ENCODE measurements around the gene GRIA4.

GRIA4 gene

DNA sequence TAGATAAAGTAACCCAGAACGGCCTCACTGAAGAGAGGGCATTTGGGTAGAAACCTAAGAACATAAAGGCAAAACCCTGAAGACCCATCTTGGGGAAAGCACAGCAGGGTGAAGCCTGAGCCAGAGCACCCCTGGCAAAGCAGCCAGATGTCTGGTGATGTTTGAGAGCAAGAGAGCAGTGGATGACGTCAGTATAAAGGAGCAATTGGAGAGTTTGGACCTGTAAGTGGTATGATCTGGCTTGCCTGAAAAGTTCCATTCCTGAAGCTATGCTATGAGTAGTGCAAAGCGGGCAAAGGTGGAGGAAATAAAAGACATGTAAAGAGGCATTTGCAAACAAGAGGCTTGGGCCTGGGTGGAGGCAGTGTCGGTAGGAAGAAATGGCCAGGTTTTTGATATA lies 244.4 kb downstream of the GRIA4 start:
- Histone ChIP-seq H3K4me3 (ENCODE audit: low read length) (no peak overlapping the region), H3K27me3 (ENCODE audit: control insufficient read depth, insufficient read depth, low read length) (no peaks in the 10 kb centered on the region), H3K4me1 (ENCODE audit: control insufficient read depth, insufficient read depth, low read length) (no peaks in the 10 kb centered on the region), H3K36me3 (ENCODE audit: control insufficient read depth, insufficient read depth, low read length) (no peaks in the 10 kb centered on the region), H3K9me3 (ENCODE audit: control insufficient read depth, low read length) (no peaks in the 10 kb centered on the region), H3K9ac (ENCODE audit: low read length) (no peak overlapping the region)

- Histone ChIP-seq H3K9me3 (ENCODE audit: control insufficient read depth, low read length) (no peaks in the 10 kb centered on the region), H3K27me3 (ENCODE audit: control insufficient read depth, insufficient read depth, low read length) (no peaks in the 10 kb centered on the region), H3K4me1 (ENCODE audit: control insufficient read depth, insufficient read depth, low read length) (no peaks in the 10 kb centered on the region), H3K9ac (ENCODE audit: low read length) (no peak overlapping the region), H3K4me3 (ENCODE audit: low read length) (no peak overlapping the region), H3K36me3 (ENCODE audit: control insufficient read depth, insufficient read depth, low read length) (no peaks in the 10 kb centered on the region)
Measured at GRCh38 chr11:105856954-105857353, 247.1 kb downstream of the GRIA4 start.

- H3K4me3 ChIP-seq (ENCODE audit: low read length) = no peak overlapping the region
Measured at GRCh38 chr11:105857728-105858127, 247.9 kb downstream of the GRIA4 start.

DNA sequence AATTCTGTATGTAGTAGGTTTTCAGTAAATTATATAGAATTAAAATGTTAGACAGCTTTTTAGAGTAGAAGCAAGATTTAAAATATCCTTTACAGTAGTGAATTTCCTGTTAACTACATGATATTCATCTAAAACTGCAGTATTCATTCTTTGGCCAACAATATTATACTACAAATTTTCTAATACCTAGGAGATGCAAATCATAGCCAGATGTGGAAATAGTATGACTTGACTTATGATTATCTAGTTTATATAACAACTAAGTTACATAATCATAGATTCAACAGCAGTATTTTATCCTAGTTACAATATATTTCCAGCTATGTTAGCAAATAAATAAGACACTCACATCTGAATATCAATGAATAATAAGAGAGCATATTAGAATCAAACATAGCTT lies 249.0 kb downstream of the GRIA4 start:
- Histone ChIP-seq H3K36me3 (ENCODE audit: control insufficient read depth, insufficient read depth, low read length) (no peaks in the 10 kb centered on the region), H3K27me3 (ENCODE audit: control insufficient read depth, insufficient read depth, low read length) (no peaks in the 10 kb centered on the region), H3K4me3 (ENCODE audit: low read length) (no peak overlapping the region), H3K4me1 (ENCODE audit: control insufficient read depth, insufficient read depth, low read length) (no peaks in the 10 kb centered on the region), H3K9me3 (ENCODE audit: control insufficient read depth, low read length) (no peaks in the 10 kb centered on the region), H3K9ac (ENCODE audit: low read length) (no peak overlapping the region)

More at GRCh38 chr11:105857728-105858127, 247.9 kb downstream of the GRIA4 start:
- Histone ChIP-seq H3K9ac (ENCODE audit: low read length) (no peak overlapping the region), H3K9me3 (ENCODE audit: control insufficient read depth, low read length) (no peaks in the 10 kb centered on the region), H3K36me3 (ENCODE audit: control insufficient read depth, insufficient read depth, low read length) (no peaks in the 10 kb centered on the region), H3K4me1 (ENCODE audit: control insufficient read depth, insufficient read depth, low read length) (no peaks in the 10 kb centered on the region), H3K27me3 (ENCODE audit: control insufficient read depth, insufficient read depth, low read length) (no peaks in the 10 kb centered on the region)

GRCh38 chr11:105860105-105860504 lies 250.2 kb downstream of the GRIA4 start:
- H3K4me3 ChIP-seq (ENCODE audit: low read length) = no peak overlapping the region
- no peaks in the 10 kb centered on the region for H3K36me3 ChIP-seq (ENCODE audit: control insufficient read depth, insufficient read depth, low read length)
- no peaks in the 10 kb centered on the region for H3K27me3 ChIP-seq (ENCODE audit: control insufficient read depth, insufficient read depth, low read length)
- H3K4me1 ChIP-seq (ENCODE audit: control insufficient read depth, insufficient read depth, low read length) = no peaks in the 10 kb centered on the region
- H3K9me3 ChIP-seq (ENCODE audit: control insufficient read depth, low read length) = no peaks in the 10 kb centered on the region
- H3K9ac ChIP-seq (ENCODE audit: low read length) = no peak overlapping the region

GRCh38 chr11:105861225-105861624 lies 251.4 kb downstream of the GRIA4 start:
- no peak overlapping the region for H3K4me3 ChIP-seq (ENCODE audit: low read length)
- H3K36me3 ChIP-seq (ENCODE audit: control insufficient read depth, insufficient read depth, low read length) = no peaks in the 10 kb centered on the region
- no peak overlapping the region for H3K9ac ChIP-seq (ENCODE audit: low read length)
- H3K4me1 ChIP-seq (ENCODE audit: control insufficient read depth, insufficient read depth, low read length) = no peaks in the 10 kb centered on the region
- H3K27me3 ChIP-seq (ENCODE audit: control insufficient read depth, insufficient read depth, low read length) = no peaks in the 10 kb centered on the region
- H3K9me3 ChIP-seq (ENCODE audit: control insufficient read depth, low read length) = no peaks in the 10 kb centered on the region

DNA sequence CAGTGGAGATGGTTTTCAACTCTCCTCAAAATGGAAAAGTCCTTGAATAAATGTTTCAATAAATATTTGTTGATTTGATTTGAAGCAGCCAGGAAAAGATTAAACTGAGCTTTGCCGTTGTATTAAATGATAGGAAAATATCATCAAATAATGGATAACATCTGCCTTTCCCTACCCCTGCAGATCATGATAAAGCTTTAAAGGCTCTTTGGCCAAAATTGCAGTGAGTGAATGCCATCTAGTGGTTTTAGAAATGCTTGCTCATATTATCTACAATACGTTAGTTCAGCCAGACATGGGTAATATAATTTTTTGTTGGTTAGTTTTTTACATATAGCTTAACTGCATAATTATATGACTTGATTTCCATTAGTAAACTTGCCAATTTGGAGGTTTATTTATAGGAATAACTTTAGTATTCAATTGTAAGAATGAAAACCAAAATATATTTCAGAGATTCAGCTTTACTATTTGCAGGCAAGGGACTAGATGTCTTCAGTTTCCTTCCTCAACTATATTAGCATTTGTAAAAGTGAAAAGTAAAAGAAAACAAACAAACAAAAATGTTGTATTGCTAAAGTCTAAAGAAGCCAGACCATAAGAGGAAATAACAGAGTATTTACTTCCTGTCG lies 253.0 kb downstream of the GRIA4 start:
- Histone ChIP-seq H3K9me3 (ENCODE audit: control insufficient read depth, low read length) (no peaks in the 10 kb centered on the region), H3K27me3 (ENCODE audit: control insufficient read depth, insufficient read depth, low read length) (no peaks in the 10 kb centered on the region), H3K4me1 (ENCODE audit: control insufficient read depth, insufficient read depth, low read length) (no peaks in the 10 kb centered on the region), H3K9ac (ENCODE audit: low read length) (no peak overlapping the region), H3K36me3 (ENCODE audit: control insufficient read depth, insufficient read depth, low read length) (no peaks in the 10 kb centered on the region), H3K4me3 (ENCODE audit: low read length) (no peak overlapping the region)

DNA sequence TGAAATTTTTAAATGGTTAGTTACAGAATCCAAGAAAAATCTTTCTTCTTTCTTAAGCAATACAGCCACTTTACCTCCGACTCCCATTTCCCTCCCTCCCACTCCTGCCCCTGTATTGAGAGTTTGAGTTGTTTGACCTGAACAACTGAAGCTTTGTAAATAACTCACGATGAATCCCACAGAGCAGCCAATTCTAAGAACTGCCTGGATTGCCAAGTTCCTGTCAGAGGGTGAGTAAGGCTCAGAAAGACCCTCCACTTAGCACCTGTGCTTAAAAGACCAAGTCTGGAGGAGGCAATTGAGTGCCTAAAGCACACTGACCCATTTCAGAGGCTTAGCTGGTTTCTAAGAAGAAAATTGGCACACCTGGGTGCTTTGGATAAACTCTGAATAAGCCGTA lies 253.7 kb downstream of the GRIA4 start:
- Histone ChIP-seq H3K36me3 (ENCODE audit: control insufficient read depth, insufficient read depth, low read length) (no peaks in the 10 kb centered on the region), H3K27me3 (ENCODE audit: control insufficient read depth, insufficient read depth, low read length) (no peaks in the 10 kb centered on the region), H3K9me3 (ENCODE audit: control insufficient read depth, low read length) (no peaks in the 10 kb centered on the region), H3K9ac (ENCODE audit: low read length) (no peak overlapping the region), H3K4me1 (ENCODE audit: control insufficient read depth, insufficient read depth, low read length) (no peaks in the 10 kb centered on the region), H3K4me3 (ENCODE audit: low read length) (no peak overlapping the region)

GRCh38 chr11:105867742-105868141 lies 257.9 kb downstream of the GRIA4 start:
- Histone ChIP-seq H3K9me3 (ENCODE audit: control insufficient read depth, low read length) (no peaks in the 10 kb centered on the region), H3K4me1 (ENCODE audit: control insufficient read depth, insufficient read depth, low read length) (no peaks in the 10 kb centered on the region), H3K27me3 (ENCODE audit: control insufficient read depth, insufficient read depth, low read length) (no peaks in the 10 kb centered on the region), H3K36me3 (ENCODE audit: control insufficient read depth, insufficient read depth, low read length) (no peaks in the 10 kb centered on the region), H3K4me3 (ENCODE audit: low read length) (no peak overlapping the region), H3K9ac (ENCODE audit: low read length) (no peak overlapping the region)

DNA sequence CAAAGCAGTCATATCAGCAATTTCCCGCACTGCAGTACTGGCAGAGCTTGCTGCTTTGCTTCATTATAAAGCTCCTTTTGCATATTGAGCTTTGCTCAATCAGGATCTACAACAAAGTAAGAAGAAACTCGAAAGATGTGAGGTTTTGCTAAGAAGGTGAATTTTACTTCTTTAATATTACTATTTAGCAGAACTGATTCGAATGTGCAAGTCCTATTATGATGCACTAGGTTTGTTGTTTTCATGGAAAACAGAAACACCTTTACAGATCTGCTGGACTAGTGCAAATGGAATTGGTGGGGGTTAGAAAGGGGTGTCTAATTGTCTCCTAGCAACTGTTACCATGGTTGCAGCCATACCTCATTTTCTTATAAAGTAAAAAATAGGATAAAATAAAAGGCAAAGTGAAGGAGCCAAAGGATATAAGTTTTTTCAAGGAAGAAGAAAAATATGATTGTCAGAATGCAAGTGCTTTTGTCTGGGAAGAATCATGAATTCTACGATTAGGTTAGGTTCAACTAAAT lies 259.0 kb downstream of the GRIA4 start:
- H3K9me3 ChIP-seq (ENCODE audit: control insufficient read depth, low read length) = no peaks in the 10 kb centered on the region
- H3K9ac ChIP-seq (ENCODE audit: low read length) = no peak overlapping the region
- no peaks in the 10 kb centered on the region for H3K4me1 ChIP-seq (ENCODE audit: control insufficient read depth, insufficient read depth, low read length)
- H3K4me3 ChIP-seq (ENCODE audit: low read length) = no peak overlapping the region
- no peaks in the 10 kb centered on the region for H3K27me3 ChIP-seq (ENCODE audit: control insufficient read depth, insufficient read depth, low read length)
- H3K36me3 ChIP-seq (ENCODE audit: control insufficient read depth, insufficient read depth, low read length) = no peaks in the 10 kb centered on the region

GRCh38 chr11:105870516-105871113 lies 260.7 kb downstream of the GRIA4 start:
- no peak overlapping the region for H3K9ac ChIP-seq (ENCODE audit: low read length)
- no peaks in the 10 kb centered on the region for H3K36me3 ChIP-seq (ENCODE audit: control insufficient read depth, insufficient read depth, low read length)
- H3K27me3 ChIP-seq (ENCODE audit: control insufficient read depth, insufficient read depth, low read length) = no peaks in the 10 kb centered on the region
- no peaks in the 10 kb centered on the region for H3K9me3 ChIP-seq (ENCODE audit: control insufficient read depth, low read length)
- H3K4me1 ChIP-seq (ENCODE audit: control insufficient read depth, insufficient read depth, low read length) = no peaks in the 10 kb centered on the region
- H3K4me3 ChIP-seq (ENCODE audit: low read length) = no peak overlapping the region

GRCh38 chr11:105878510-105878909 lies 268.6 kb downstream of the GRIA4 start:
- Histone ChIP-seq H3K4me1 (ENCODE audit: control insufficient read depth, insufficient read depth, low read length) (no peaks in the 10 kb centered on the region), H3K4me3 (ENCODE audit: low read length) (no peak overlapping the region), H3K27me3 (ENCODE audit: control insufficient read depth, insufficient read depth, low read length) (no peaks in the 10 kb centered on the region), H3K36me3 (ENCODE audit: control insufficient read depth, insufficient read depth, low read length) (no peaks in the 10 kb centered on the region), H3K9ac (ENCODE audit: low read length) (no peak overlapping the region), H3K9me3 (ENCODE audit: control insufficient read depth, low read length) (no peaks in the 10 kb centered on the region)

All from mucosa of stomach (tissue), 1 donor.